ENCODE measurements around the gene PDZD2. TPM values are rescaled to one million over a fixed set of nuclear protein-coding genes. Genes with fewer than 3 reads are reported as not detected.

The PDZD2 gene
- total RNA-seq, 1 experiment from 2014 or later, result 0.37 TPM

DNA sequence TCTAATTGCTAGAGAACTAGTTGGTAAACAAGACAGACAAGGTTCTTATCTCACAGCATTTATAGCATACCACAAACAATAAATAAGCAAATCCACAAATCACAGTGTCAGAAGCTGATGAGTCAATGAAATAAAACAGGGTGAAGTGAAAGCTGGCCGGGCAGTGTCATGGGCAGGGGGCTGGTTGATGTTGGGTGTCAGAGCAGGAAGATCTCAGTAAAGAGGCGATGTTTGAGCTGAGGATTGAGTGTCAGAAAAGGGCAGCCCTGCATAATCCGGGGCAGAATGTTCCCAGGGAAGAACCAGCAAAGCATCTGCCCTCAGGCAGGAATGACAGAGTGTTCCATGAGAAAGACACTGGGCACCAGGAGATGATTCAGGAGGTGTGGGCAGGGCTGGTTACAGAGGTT, 351.8 kb downstream of the PDZD2 start (continued):
- no peak for TF ChIP-seq POLR2AphosphoS5 (IDR thresholded peaks at IDR 0.05; ENCODE audit: low read depth, low read length)
- no peak for TF ChIP-seq CEBPB (IDR thresholded peaks at IDR 0.05; ENCODE audit: low read depth)
- TF ChIP-seq SIN3A (IDR thresholded peaks at IDR 0.05; ENCODE audit: low read depth), result no peak
- TF ChIP-seq ELF1 (IDR thresholded peaks at IDR 0.05; ENCODE audit: borderline replicate concordance, low read depth), result no peak

DNA sequence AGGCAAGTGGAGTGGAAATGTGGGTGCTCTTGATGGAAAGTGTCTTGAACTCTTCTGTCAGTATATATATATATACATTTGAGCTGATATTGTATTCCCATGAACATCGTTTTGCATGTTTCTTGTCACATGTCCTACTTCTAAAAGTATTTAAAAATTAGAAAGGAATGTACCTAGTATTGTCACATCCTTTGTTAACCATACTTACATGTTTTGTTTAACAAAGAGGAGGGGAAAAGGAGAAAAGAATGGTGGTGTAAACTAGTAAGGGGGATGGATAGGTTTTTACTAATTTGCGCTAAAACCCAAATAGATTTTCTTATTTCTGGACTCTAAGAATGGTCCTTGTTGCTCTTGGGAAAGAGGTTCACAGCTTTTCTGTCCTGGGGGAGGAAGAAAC, 353.4 kb downstream of the PDZD2 start:
- Histone ChIP-seq H3K4me3 (replicated peaks in 1 of 2; ENCODE audit: low read depth in 1 of 2, low read length in 2 of 2) (no peak overlapping the region), H3K4me2 (ENCODE audit: low read length) (no peak overlapping the region), H4K20me1 (ENCODE audit: insufficient read depth) (no peaks in the 10 kb centered on the region), H3K27ac (ENCODE audit: low read depth, low read length) (no peak overlapping the region), H2AFZ (ENCODE audit: low read depth, low read length, poor library complexity, severe bottlenecking) (no peak overlapping the region), H3K9me2 (ENCODE audit: insufficient read depth) (no peaks in the 10 kb centered on the region), H3K36me3 (ENCODE audit: control insufficient read depth in 1 of 2, insufficient read depth in 2 of 2, low read length in 2 of 2) (no peaks in the 10 kb centered on the region), H3K79me2 (ENCODE audit: insufficient read depth, low read length) (no peaks in the 10 kb centered on the region), H3K9me3 (ENCODE audit: control insufficient read depth in 1 of 2, insufficient read depth in 1 of 2, low read depth in 1 of 2, low read length in 2 of 2) (no peaks in the 10 kb centered on the region), H3K9ac (ENCODE audit: low read length) (no peak overlapping the region), H3K27me3 (ENCODE audit: insufficient read depth, low read length) (no peaks in the 10 kb centered on the region), H3K4me1 (ENCODE audit: control insufficient read depth in 1 of 2, insufficient read depth in 2 of 2, low read length in 2 of 2) (peaks cover 17 to 36% of the 10 kb centered on the region in 2 experiments)
- no TSS peak for BruUV-seq (replicated peaks)
- intact Hi-C loops (cut with micrococcal nuclease), result no loop called here
- POLR2A ChIA-PET, result no interaction called here
- DNase-seq (ENCODE audit: low read depth, low spot score) (no peak), ATAC-seq (no peak)
- CTCF ChIA-PET, result no interaction called here
- TF ChIP-seq ELF1 (IDR thresholded peaks at IDR 0.05; ENCODE audit: borderline replicate concordance, low read depth) (no peak), YY1 (IDR thresholded peaks at IDR 0.05; ENCODE audit: extremely low read depth, insufficient replicate concordance, low read depth, low read length) (no peak), RAD21 (IDR thresholded peaks at IDR 0.05; ENCODE audit: low read depth) (no peak), SIN3A (IDR thresholded peaks at IDR 0.05; ENCODE audit: low read depth) (no peak)
- TF ChIP-seq, protein P1, sequence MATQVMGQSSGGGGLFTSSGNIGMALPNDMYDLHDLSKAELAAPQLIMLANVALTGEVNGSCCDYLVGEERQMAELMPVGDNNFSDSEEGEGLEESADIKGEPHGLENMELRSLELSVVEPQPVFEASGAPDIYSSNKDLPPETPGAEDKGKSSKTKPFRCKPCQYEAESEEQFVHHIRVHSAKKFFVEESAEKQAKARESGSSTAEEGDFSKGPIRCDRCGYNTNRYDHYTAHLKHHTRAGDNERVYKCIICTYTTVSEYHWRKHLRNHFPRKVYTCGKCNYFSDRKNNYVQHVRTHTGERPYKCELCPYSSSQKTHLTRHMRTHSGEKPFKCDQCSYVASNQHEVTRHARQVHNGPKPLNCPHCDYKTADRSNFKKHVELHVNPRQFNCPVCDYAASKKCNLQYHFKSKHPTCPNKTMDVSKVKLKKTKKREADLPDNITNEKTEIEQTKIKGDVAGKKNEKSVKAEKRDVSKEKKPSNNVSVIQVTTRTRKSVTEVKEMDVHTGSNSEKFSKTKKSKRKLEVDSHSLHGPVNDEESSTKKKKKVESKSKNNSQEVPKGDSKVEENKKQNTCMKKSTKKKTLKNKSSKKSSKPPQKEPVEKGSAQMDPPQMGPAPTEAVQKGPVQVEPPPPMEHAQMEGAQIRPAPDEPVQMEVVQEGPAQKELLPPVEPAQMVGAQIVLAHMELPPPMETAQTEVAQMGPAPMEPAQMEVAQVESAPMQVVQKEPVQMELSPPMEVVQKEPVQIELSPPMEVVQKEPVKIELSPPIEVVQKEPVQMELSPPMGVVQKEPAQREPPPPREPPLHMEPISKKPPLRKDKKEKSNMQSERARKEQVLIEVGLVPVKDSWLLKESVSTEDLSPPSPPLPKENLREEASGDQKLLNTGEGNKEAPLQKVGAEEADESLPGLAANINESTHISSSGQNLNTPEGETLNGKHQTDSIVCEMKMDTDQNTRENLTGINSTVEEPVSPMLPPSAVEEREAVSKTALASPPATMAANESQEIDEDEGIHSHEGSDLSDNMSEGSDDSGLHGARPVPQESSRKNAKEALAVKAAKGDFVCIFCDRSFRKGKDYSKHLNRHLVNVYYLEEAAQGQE (IDR thresholded peaks at IDR 0.05; ENCODE audit: low read depth), result no peak
- TF ChIP-seq, protein P2, sequence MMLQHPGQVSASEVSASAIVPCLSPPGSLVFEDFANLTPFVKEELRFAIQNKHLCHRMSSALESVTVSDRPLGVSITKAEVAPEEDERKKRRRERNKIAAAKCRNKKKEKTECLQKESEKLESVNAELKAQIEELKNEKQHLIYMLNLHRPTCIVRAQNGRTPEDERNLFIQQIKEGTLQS (IDR thresholded peaks at IDR 0.05), result no peak
- RAD21 ChIA-PET (ENCODE audit: low non-redundant PET in 1 of 2, low total read pairs in 2 of 2, uncharacterized antibody in 2 of 2, unreplicated experiment in 2 of 2), result no interaction called here
